Vagina (tissue), 2 donors: ENCODE data around the gene SPATA46.

Experiments
- POLR2A ChIP-seq, 2 donors: fragments of 450-650 bp; IDR thresholded peaks; one replicate each; pipeline ENCODE4 v1.6.1; 2017; ENCODE audit warnings: antibody characterized with exemption in 2 of 2, mild to moderate bottlenecking in 2 of 2, moderate library complexity in 2 of 2
- POLR2AphosphoS5 ChIP-seq, 2 donors: sonication (generic); formaldehyde crosslinking; IDR thresholded peaks; one replicate each; pipeline ENCODE4 v1.9.0; 2017; ENCODE audit warnings: antibody characterized with exemption in 2 of 2, mild to moderate bottlenecking in 2 of 2, low read depth in 1 of 2; ENCODE audit not compliant: insufficient read depth in 1 of 2
- TF ChIP-seq, protein P1 (sequence below), 3 experiments: fragments of 450-650 bp in 2 of 3; fragments of 200-600 bp in 1 of 3; sonication (generic) in 1 of 3; IDR thresholded peaks; one replicate each; pipeline ENCODE4 v1.5.1; 2017 to 2019; ENCODE audit warnings: antibody characterized with exemption in 3 of 3, mild to moderate bottlenecking in 2 of 3, moderate library complexity in 2 of 3

DNA sequence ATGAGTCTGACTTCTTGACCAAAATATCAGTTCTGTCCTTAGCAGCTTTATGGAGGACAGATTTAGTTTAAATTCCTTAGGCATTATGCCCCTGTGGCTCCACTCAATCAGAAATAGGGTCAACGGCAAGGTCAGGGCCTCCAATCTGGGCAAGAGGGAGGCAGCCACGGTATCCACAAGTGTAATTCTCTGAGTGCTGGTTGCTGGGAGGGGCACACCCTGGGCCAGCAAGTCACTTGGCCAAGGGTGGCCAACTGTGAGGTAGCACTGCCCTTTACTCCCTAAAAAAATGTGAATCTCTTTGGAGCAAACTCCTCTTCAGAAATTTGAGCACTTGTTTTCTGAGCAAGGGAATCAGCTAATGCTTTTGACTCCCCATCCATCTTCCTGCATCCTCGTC lies 12.8 kb downstream of the SPATA46 start:
- TF ChIP-seq, protein P1, sequence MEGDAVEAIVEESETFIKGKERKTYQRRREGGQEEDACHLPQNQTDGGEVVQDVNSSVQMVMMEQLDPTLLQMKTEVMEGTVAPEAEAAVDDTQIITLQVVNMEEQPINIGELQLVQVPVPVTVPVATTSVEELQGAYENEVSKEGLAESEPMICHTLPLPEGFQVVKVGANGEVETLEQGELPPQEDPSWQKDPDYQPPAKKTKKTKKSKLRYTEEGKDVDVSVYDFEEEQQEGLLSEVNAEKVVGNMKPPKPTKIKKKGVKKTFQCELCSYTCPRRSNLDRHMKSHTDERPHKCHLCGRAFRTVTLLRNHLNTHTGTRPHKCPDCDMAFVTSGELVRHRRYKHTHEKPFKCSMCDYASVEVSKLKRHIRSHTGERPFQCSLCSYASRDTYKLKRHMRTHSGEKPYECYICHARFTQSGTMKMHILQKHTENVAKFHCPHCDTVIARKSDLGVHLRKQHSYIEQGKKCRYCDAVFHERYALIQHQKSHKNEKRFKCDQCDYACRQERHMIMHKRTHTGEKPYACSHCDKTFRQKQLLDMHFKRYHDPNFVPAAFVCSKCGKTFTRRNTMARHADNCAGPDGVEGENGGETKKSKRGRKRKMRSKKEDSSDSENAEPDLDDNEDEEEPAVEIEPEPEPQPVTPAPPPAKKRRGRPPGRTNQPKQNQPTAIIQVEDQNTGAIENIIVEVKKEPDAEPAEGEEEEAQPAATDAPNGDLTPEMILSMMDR (IDR thresholded peaks at IDR 0.05): no peak
- no peak for TF ChIP-seq POLR2AphosphoS5 (IDR thresholded peaks at IDR 0.05; ENCODE audit: insufficient read depth in 1 of 2, low read depth in 1 of 2)
- TF ChIP-seq POLR2A (IDR thresholded peaks at IDR 0.05): no peak
